ENCODE measurements around the gene OXLD1.

GRCh38 chr17:81635431-81635830 lies 31.0 kb downstream of the OXLD1 start:
- TF ChIP-seq CTCF (IDR thresholded peaks at IDR 0.05): no peak
- TF ChIP-seq POLR2A (IDR thresholded peaks at IDR 0.05): no peak

All from adrenal gland (tissue), 5 donors.